Ascending aorta (tissue), 2 donors: ENCODE data around the gene RGS19. TPM values are rescaled to one million over a fixed set of nuclear protein-coding genes. Genes with fewer than 3 reads are reported as not detected.

Source experiments
- DNase-seq, 2 donors: peaks; one replicate each; pipeline ENCODE4 v3.0.0-alpha.2; 2019; ENCODE audit warnings: low spot score in 2 of 2
- H3K27ac ChIP-seq, 2 donors: fragments of 200-600 bp; sonication (generic); one replicate each; pipeline ENCODE4 v1.5.1; 2016 to 2017; ENCODE audit warnings: mild to moderate bottlenecking in 1 of 2
- H3K27me3 ChIP-seq: fragments of 200-600 bp; sonication (generic); one replicate; pipeline ENCODE4 v1.5.1; 2017
- H3K36me3 ChIP-seq, 2 donors: fragments of 200-600 bp; sonication (generic); one replicate each; pipeline ENCODE4 v1.5.1; 2016
- H3K4me1 ChIP-seq, 2 donors: fragments of 200-600 bp; sonication (generic); one replicate each; pipeline ENCODE4 v1.5.1; 2016 to 2017; ENCODE audit warnings: mild to moderate bottlenecking in 1 of 2
- H3K4me3 ChIP-seq, 2 donors: fragments of 200-600 bp; sonication (generic); one replicate each; pipeline ENCODE4 v1.5.1; 2016 to 2017; ENCODE audit warnings: mild to moderate bottlenecking in 1 of 2
- H3K9me3 ChIP-seq, 2 donors: fragments of 200-600 bp; sonication (generic); one replicate each; pipeline ENCODE4 v1.5.1; 2016
- intact Hi-C: fragments of 100-400 bp; cut with DNase I; formaldehyde crosslinking; loops from one replicate; pipeline ENCODE4 v1.15.1; 2023
- total RNA-seq: library from RNA; depleted of rRNA; stranded (reverse); fragments of >200 nt; gene quantifications from one replicate; pipeline ENCODE4 v1.1.0, GENCODE V29; 2016
- TF ChIP-seq, protein P1 (sequence below), 3 experiments: fragments of 200-600 bp in 2 of 3; fragments of 450-650 bp in 1 of 3; sonication (generic) in 2 of 3; IDR thresholded peaks; one replicate each; pipeline ENCODE4 v1.5.1; 2016 to 2019; ENCODE audit warnings: antibody characterized with exemption in 3 of 3, mild to moderate bottlenecking in 1 of 3, moderate library complexity in 1 of 3

Gene RGS19
- total RNA-seq, 1 donor from 2014 or later: 109 TPM

DNA sequence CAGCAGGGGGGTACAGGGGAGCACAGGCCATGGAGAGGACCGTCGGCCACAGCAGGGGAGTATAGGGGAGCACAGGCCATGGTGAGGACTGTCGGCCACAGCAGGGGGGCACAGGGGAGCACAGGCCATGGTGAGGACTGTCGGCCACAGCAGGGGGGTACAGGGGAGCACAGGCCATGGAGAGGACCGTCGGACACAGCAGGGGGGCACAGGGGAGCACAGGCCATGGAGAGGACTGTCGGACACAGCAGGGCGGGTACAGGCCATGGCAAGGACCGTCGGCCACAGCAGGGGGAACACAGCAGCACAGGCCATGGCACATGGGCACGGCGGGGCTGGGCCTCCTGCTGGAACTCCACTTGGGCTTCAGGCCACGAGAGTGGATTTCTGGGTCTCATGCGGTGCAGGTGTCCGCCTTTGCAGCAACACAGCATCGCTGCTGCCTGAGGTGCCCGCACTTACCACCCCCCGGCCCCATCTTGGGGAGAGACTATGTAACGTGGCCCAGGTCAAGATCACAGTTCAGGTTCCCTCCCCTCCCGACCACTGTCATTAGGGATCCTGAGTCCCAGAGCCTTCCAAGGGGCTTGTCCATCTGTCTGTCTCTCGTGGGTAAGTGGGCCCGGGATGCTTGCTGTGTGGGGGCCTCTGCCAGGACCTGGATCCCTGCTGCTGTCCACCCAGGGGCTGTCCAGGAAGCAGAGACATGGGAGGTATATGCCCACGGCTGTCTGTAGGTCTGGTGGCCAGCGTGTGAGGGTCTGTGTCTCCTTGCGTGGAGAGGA lies 25.5 kb upstream of the RGS19 start:
- Histone ChIP-seq H3K27ac (no peak overlapping the region), H3K4me1 (no peaks in the 10 kb centered on the region), H3K9me3 (no peaks in the 10 kb centered on the region), H3K4me3 (no peak overlapping the region), H3K27me3 (peaks cover 4% of the 10 kb centered on the region), H3K36me3 (no peaks in the 10 kb centered on the region)
- DNase-seq: peak in 1 of 2 donors; percentile 52
- intact Hi-C loops: no loop called here
- TF ChIP-seq, protein P1, sequence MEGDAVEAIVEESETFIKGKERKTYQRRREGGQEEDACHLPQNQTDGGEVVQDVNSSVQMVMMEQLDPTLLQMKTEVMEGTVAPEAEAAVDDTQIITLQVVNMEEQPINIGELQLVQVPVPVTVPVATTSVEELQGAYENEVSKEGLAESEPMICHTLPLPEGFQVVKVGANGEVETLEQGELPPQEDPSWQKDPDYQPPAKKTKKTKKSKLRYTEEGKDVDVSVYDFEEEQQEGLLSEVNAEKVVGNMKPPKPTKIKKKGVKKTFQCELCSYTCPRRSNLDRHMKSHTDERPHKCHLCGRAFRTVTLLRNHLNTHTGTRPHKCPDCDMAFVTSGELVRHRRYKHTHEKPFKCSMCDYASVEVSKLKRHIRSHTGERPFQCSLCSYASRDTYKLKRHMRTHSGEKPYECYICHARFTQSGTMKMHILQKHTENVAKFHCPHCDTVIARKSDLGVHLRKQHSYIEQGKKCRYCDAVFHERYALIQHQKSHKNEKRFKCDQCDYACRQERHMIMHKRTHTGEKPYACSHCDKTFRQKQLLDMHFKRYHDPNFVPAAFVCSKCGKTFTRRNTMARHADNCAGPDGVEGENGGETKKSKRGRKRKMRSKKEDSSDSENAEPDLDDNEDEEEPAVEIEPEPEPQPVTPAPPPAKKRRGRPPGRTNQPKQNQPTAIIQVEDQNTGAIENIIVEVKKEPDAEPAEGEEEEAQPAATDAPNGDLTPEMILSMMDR (IDR thresholded peaks at IDR 0.05): no peak

DNA sequence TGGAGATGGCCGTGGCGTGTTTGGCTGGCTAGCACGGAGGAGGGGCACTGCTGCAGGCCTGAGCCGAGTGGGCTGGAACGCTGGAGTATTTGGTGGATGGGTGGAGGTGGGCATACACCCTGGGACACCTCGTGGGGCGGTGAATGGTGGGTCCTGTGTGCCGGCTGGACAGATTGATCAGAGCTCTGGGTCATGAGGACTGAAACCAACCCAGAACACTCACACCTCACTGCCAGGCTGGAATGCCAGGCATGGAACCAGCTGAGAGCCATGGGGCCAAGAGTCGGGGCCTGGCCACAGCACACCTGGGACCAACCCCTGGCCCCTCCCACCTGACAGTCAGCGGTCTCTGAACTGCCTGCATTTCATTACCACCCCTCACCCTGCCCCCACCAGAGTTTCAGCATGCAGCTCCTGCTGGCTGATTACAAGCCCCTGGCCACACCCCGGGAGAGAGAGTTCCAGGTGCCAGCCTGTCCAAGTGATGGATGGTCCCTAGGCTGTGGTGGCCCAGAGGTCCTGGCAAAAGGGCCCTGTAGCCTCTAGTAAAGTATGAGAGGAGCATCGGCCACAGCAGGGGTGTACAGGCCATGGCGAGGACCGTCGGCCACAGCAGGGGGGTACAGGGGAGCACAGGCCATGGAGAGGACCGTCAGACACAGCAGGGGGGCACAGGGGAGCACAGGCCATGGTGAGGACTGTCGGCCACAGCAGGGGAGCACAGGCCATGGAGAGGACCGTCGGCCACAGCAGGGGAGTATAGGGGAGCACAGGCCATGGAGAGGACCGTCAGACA lies 24.8 kb upstream of the RGS19 start:
- TF ChIP-seq, protein P1 (IDR thresholded peaks at IDR 0.05): no peak
- DNase-seq: peak; percentile 4 to 56
- peaks cover 4% of the 10 kb centered on the region for H3K27me3 ChIP-seq

DNA sequence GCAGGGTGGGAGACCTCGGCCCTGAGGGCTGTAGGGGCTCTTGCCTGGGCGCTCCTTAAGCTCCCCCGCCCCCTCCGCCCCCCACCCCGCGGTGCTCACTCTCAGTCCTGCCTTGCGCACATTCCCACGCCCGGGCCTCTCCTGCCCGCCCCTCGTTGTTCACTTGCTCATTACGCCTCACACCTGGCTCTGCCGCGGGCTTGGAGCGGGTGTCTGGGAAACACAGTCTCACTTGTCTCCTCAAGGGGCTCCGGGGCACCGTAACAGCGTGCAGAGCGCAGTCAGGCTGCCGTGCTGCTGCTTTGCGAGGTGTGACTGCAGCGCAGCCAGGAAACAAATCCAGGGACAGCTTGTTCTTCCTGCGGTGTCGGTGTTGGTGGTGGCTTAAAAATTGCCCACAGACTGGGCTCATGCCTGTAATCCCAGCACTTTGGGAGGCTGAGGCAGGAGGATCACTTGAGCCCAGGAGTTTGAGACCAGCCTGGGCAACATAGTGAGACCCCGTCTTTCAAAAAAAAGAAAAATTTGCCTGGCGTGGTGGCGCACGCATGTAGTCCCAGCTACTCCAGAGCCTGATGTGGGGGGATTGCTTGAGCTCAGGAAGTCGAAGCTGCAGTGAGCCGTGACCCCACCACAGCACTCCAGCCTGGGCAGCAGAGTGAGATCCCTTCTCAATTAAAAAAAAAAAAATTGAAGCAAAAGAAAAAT lies 23.5 kb upstream of the RGS19 start:
- DNase-seq: no peak
- H3K27me3 ChIP-seq: peaks cover 4% of the 10 kb centered on the region
- H3K36me3 ChIP-seq: no peaks in the 10 kb centered on the region
- intact Hi-C loops: no loop called here
- H3K9me3 ChIP-seq: no peaks in the 10 kb centered on the region
- H3K4me1 ChIP-seq: no peaks in the 10 kb centered on the region
- no peak overlapping the region for H3K27ac ChIP-seq
- H3K4me3 ChIP-seq: peak overlapping the region in 1 of 2 donors; percentile 45
- TF ChIP-seq, protein P1 (IDR thresholded peaks at IDR 0.05): no peak

More for the DNA sequence above, 24.8 kb upstream of the RGS19 start:
- Histone ChIP-seq H3K4me1 (no peaks in the 10 kb centered on the region), H3K27ac (no peak overlapping the region), H3K4me3 (no peak overlapping the region), H3K36me3 (no peaks in the 10 kb centered on the region), H3K9me3 (no peaks in the 10 kb centered on the region)
- intact Hi-C loops: no loop called here

DNA sequence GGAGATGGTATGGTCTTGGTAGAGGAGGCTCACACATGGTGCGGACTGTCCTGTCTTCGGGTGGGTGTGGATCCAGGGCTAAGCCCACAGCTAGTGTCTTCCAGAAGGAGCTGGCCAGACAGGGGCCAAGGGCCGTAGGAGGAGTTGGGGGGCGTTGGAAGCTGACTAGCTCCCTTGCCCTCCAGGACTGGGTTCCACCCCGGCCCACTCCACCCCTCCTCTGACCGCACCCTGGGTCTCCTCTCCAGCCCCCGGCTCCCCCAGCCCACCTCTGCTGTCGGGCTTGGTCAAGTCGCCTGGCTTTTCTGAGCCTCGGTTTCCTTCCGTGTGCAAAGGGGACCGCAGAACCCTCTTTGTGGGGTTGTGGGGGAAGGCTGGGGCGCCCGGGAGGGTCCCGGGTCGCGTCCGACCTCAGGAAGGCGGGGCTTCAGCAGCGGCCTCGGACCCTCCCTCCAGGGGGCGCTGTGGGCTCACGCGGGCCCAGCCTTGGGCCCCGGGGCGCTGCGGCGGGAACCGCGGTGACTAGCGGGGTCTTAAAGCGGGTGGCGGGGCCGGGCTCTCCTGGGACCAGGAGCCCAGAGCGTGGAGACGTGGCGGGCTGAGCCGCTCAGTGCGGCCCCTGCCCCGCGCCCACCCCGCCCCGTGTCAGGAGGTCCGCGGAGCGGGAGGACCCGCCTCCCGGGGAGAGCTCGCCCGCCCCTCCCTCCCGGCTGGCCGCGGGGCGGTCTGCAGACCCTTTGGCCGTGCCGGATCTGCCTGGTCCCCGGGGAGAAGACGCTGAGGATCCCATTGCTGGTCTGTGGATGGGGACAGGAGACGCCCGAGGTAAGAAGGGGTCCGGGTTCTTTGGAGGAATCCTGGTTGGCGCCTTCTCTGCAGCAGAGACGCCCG lies 22.7 kb upstream of the RGS19 start:
- peaks cover 4% of the 10 kb centered on the region for H3K27me3 ChIP-seq
- no peak overlapping the region for H3K27ac ChIP-seq
- no peaks in the 10 kb centered on the region for H3K36me3 ChIP-seq
- intact Hi-C loops: no loop called here
- H3K9me3 ChIP-seq: no peaks in the 10 kb centered on the region
- TF ChIP-seq, protein P1 (IDR thresholded peaks at IDR 0.05): peak; percentile 16 to 46 (median 20)
- H3K4me3 ChIP-seq: peak overlapping the region; percentile 42 to 45
- no peaks in the 10 kb centered on the region for H3K4me1 ChIP-seq
- no peak for DNase-seq
